GM18526 (cell line): Measurements from ENCODE around the gene TNNC2.

Experiments
- POLR2A ChIP-seq: IDR thresholded peaks from 3 replicates; pipeline ENCODE4 v1.6.1; 2011; ENCODE audit not compliant: insufficient read length; ENCODE audit errors: extremely low read depth

The TNNC2 gene

GRCh38 chr20:45774945-45775344, 52.2 kb downstream of the TNNC2 start:
- no peak for TF ChIP-seq POLR2A
